NCI-H1048 (cell line): ENCODE data around the gene ZBED5.
"Not testable (repeated sequence)": the region's sequence is repeated elsewhere in the genome, so short reads cannot be mapped to it uniquely, and the experiment has no call there.

Source experiments
- DNase-seq: peaks from one replicate; lab custom pipeline; 2025; lab: John Stamatoyannopoulos, UW

ZBED5 gene

GRCh38 chr11:10857709-10858438 is at the start of gene ZBED5:
TSS of gene ZBED5 (minus strand) at chr11:10858053. CDS start at chr11:10854945, 3,108 bp downstream.
- peak; percentile 94 for DNase-seq

- no peak for DNase-seq
These were observed 48.7 kb upstream of the ZBED5 start for GRCh38 chr11:10906521-10906920.

GRCh38 chr11:10902301-10903063 is 44.6 kb upstream of the ZBED5 start:
- DNase-seq, result no peak

GRCh38 chr11:10900681-10901415 is 43.0 kb upstream of the ZBED5 start:
- no peak for DNase-seq

GRCh38 chr11:10899121-10899830 is 41.4 kb upstream of the ZBED5 start:
- no peak for DNase-seq

GRCh38 chr11:10898763-10899025 is 40.8 kb upstream of the ZBED5 start:
- DNase-seq, result no peak

GRCh38 chr11:10898003-10898762 is 40.3 kb upstream of the ZBED5 start:
- no peak for DNase-seq

- DNase-seq, result no peak
These were observed 39.3 kb upstream of the ZBED5 start for GRCh38 chr11:10897150-10897549.

GRCh38 chr11:10896493-10896892 is 38.6 kb upstream of the ZBED5 start:
- no peak for DNase-seq

- no peak for DNase-seq
These were observed 37.4 kb upstream of the ZBED5 start for GRCh38 chr11:10895285-10895684.

- DNase-seq, result no peak
These were observed 36.8 kb upstream of the ZBED5 start for GRCh38 chr11:10894666-10895065.

- no peak for DNase-seq
These were observed 35.9 kb upstream of the ZBED5 start for GRCh38 chr11:10893714-10894151.

GRCh38 chr11:10892250-10892649 is 34.4 kb upstream of the ZBED5 start:
- DNase-seq, result no peak

GRCh38 chr11:10891151-10891720 is 33.4 kb upstream of the ZBED5 start:
- DNase-seq, result no peak

GRCh38 chr11:10890083-10890482 is 32.2 kb upstream of the ZBED5 start:
- not testable (repeated sequence) for DNase-seq

- DNase-seq, result no peak
These were observed 29.5 kb upstream of the ZBED5 start for GRCh38 chr11:10887307-10887706.

GRCh38 chr11:10886652-10887250 is 28.9 kb upstream of the ZBED5 start:
- DNase-seq, result no peak

- DNase-seq, result no peak
These were observed 28.0 kb upstream of the ZBED5 start for GRCh38 chr11:10885703-10886363.

GRCh38 chr11:10884292-10884691 is 26.4 kb upstream of the ZBED5 start:
- DNase-seq, result not testable (repeated sequence)

- DNase-seq, result no peak
These were observed 24.0 kb upstream of the ZBED5 start for GRCh38 chr11:10881892-10882291.
